Mammary epithelial cell (primary cell): Measurements from ENCODE around the gene NUFIP1.

Experiments
- CTCF ChIP-seq, 2 donors: IDR thresholded peaks in 1 of 2; conservative IDR thresholded peaks in 1 of 2; 2 replicates each; pipeline ENCODE4 v1.5.1; 2011 to 2012; ENCODE audit warnings: inconsistent platforms in 2 of 2, low read length in 2 of 2, mild to moderate bottlenecking in 2 of 2, control low read depth in 1 of 2, low read depth in 1 of 2; ENCODE audit not compliant: insufficient read depth in 1 of 2; ENCODE audit errors: extremely low read depth in 1 of 2
- EZH2 ChIP-seq: IDR thresholded peaks from 2 replicates; pipeline ENCODE4 v1.6.1; 2012; ENCODE audit warnings: low read length, inconsistent platforms, borderline replicate concordance

- TF ChIP-seq EZH2 (no peak), CTCF (conservative IDR thresholded peaks at IDR 0.05 in 1 of 2, IDR thresholded peaks at IDR 0.05 in 1 of 2; ENCODE audit: extremely low read depth in 1 of 2, insufficient read depth in 1 of 2, low read depth in 1 of 2, low read length in 2 of 2) (no peak)
These were observed 93.3 kb downstream of the NUFIP1 start for GRCh38 chr13:44895953-44896335.
